ENCODE measurements around the gene HMGCL.

HMGCL gene

GRCh38 chr1:23763041-23763577 lies 62.1 kb downstream of the HMGCL start:
- Histone ChIP-seq H3K27ac (ENCODE audit: low read length) (no peak overlapping the region), H2AFZ (ENCODE audit: low read length) (no peak overlapping the region), H3F3A (ENCODE audit: insufficient read depth, low read length) (no peaks in the 10 kb centered on the region), H3K9ac (ENCODE audit: low read length) (no peak overlapping the region), H4K20me1 (ENCODE audit: insufficient read depth, low read length) (no peaks in the 10 kb centered on the region), H3K4me2 (ENCODE audit: low read depth, low read length) (no peak overlapping the region), H3K36me3 (replicated peaks; ENCODE audit: insufficient read depth, low read length) (no peaks in the 10 kb centered on the region), H3K4me3 (ENCODE audit: low read length) (no peak overlapping the region), H3K9me2 (replicated peaks; ENCODE audit: insufficient read depth, low read length) (no peaks in the 10 kb centered on the region), H3K27me3 (replicated peaks; ENCODE audit: insufficient read depth, low read length) (no peaks in the 10 kb centered on the region), H3K4me1 (ENCODE audit: low read length) (peaks cover 11% of the 10 kb centered on the region), H3K79me2 (ENCODE audit: low read length) (no peaks in the 10 kb centered on the region), H3K9me3 (replicated peaks; ENCODE audit: insufficient read depth, low read length) (no peaks in the 10 kb centered on the region)
- DNase-seq: no peak
- TF ChIP-seq EZH2 (optimal IDR thresholded peaks at IDR 0.05; ENCODE audit: low read depth, low read length) (no peak), EZH2phosphoT487 (IDR thresholded peaks at IDR 0.05; ENCODE audit: low read length) (no peak), CTCF (IDR thresholded peaks at IDR 0.05; ENCODE audit: low read length) (no peak)

DNA sequence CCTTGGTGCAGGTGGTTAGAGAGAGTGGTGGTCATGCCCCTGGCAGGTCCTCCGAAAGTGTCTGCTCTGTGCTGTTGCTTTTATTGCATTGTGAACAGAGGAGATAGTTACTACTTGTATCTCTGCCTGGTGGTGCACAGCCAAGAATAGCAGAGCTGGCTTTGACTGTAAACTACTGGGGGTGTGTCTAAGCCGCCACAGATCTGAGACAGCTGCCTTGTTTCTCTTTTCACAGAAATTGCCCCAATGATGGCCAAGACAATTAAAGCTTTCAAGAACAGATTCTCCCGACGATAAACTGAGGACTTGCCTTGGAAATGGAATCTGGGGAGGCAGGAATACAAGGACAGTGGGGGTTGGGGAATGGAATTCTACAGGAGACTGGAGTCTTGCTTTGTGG lies 66.0 kb downstream of the HMGCL start:
- Histone ChIP-seq H3F3A (ENCODE audit: insufficient read depth, low read length) (no peaks in the 10 kb centered on the region), H3K36me3 (replicated peaks; ENCODE audit: insufficient read depth, low read length) (peaks cover 12% of the 10 kb centered on the region; the same call in 1 of the 2 replicates), H4K20me1 (ENCODE audit: insufficient read depth, low read length) (no peaks in the 10 kb centered on the region), H3K9ac (ENCODE audit: low read length) (no peak overlapping the region), H3K4me1 (ENCODE audit: low read length) (peaks cover 11% of the 10 kb centered on the region), H3K4me2 (ENCODE audit: low read depth, low read length) (no peak overlapping the region), H3K9me3 (replicated peaks; ENCODE audit: insufficient read depth, low read length) (no peaks in the 10 kb centered on the region), H3K27me3 (replicated peaks; ENCODE audit: insufficient read depth, low read length) (no peaks in the 10 kb centered on the region), H3K27ac (ENCODE audit: low read length) (no peak overlapping the region), H3K79me2 (ENCODE audit: low read length) (no peaks in the 10 kb centered on the region), H3K9me2 (replicated peaks; ENCODE audit: insufficient read depth, low read length) (no peaks in the 10 kb centered on the region), H3K4me3 (ENCODE audit: low read length) (no peak overlapping the region), H2AFZ (ENCODE audit: low read length) (no peak overlapping the region)
- no peak for DNase-seq
- TF ChIP-seq EZH2 (optimal IDR thresholded peaks at IDR 0.05; ENCODE audit: low read depth, low read length): no peak
- no peak for TF ChIP-seq EZH2phosphoT487 (IDR thresholded peaks at IDR 0.05; ENCODE audit: low read length)
- TF ChIP-seq CTCF (IDR thresholded peaks at IDR 0.05; ENCODE audit: low read length): no peak

DNA sequence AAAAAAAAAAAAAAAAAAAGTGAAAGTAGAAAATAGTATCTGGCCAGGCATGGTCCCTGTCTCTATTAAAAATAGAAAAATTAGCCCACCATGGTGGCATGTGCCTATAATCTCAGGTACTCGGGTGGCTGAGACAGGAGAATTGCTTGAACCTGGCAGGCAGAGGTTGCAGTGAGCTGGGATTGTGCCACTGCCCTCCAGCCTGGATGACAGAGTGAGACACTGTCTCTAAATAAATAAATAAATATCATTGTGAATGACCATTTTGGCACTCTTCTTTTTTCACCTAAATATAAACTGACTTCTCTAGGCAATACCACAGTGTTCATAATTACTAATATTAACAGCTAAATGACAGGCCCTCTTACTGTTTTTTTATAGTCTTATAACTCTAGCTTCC lies 67.4 kb downstream of the HMGCL start:
- Histone ChIP-seq H2AFZ (ENCODE audit: low read length) (no peak overlapping the region), H3K9me2 (replicated peaks; ENCODE audit: insufficient read depth, low read length) (no peaks in the 10 kb centered on the region), H3K4me2 (ENCODE audit: low read depth, low read length) (no peak overlapping the region), H3K27me3 (replicated peaks; ENCODE audit: insufficient read depth, low read length) (no peaks in the 10 kb centered on the region), H3K4me3 (ENCODE audit: low read length) (no peak overlapping the region), H3K79me2 (ENCODE audit: low read length) (no peaks in the 10 kb centered on the region), H3K36me3 (replicated peaks; ENCODE audit: insufficient read depth, low read length) (peaks cover 24% of the 10 kb centered on the region), H3F3A (ENCODE audit: insufficient read depth, low read length) (no peaks in the 10 kb centered on the region), H4K20me1 (ENCODE audit: insufficient read depth, low read length) (no peaks in the 10 kb centered on the region), H3K9me3 (replicated peaks; ENCODE audit: insufficient read depth, low read length) (no peaks in the 10 kb centered on the region), H3K9ac (ENCODE audit: low read length) (no peak overlapping the region), H3K27ac (ENCODE audit: low read length) (no peak overlapping the region), H3K4me1 (ENCODE audit: low read length) (peaks cover 11% of the 10 kb centered on the region)
- DNase-seq: no peak
- no peak for TF ChIP-seq EZH2phosphoT487 (IDR thresholded peaks at IDR 0.05; ENCODE audit: low read length)
- TF ChIP-seq CTCF (IDR thresholded peaks at IDR 0.05; ENCODE audit: low read length): no peak
- TF ChIP-seq EZH2 (optimal IDR thresholded peaks at IDR 0.05; ENCODE audit: low read depth, low read length): no peak

Measured in MM.1S (cell line).